ENCODE results near the gene NDUFAF2.

- TF ChIP-seq CTCF (IDR thresholded peaks at IDR 0.05) = no peak
- TF ChIP-seq POLR2A (IDR thresholded peaks at IDR 0.05) = no peak
Measured at GRCh38 chr5:61162832-61163567, 218.0 kb downstream of the NDUFAF2 start.

Measured in Peyer's patch (tissue), 4 donors.